Mesothelial cell of epicardium (in vitro differentiated cells): ENCODE data around the gene SLC22A14. TPM values are rescaled to one million over a fixed set of nuclear protein-coding genes. Genes with fewer than 3 reads are reported as not detected.

ENCODE experiments used
- DNase-seq, 2 experiments: peaks; one replicate each; pipeline ENCODE4 v3.0.0; 2021; ENCODE audit warnings: low spot score in 2 of 2; ENCODE audit not compliant: unreplicated experiment in 2 of 2
- H3K27ac Mint-ChIP-seq: 2 replicates; pipeline ENCODE4 v1.8.0; 2021; ENCODE audit warnings: mixed read lengths
- H3K27me3 Mint-ChIP-seq: 2 replicates; pipeline ENCODE4 v1.8.0; 2021; ENCODE audit warnings: low read depth, mixed read lengths
- H3K36me3 Mint-ChIP-seq: 2 replicates; pipeline ENCODE4 v1.8.0; 2021; ENCODE audit warnings: mixed read lengths
- H3K4me1 Mint-ChIP-seq: 2 replicates; pipeline ENCODE4 v1.8.0; 2021; ENCODE audit warnings: mixed read lengths
- H3K4me3 Mint-ChIP-seq: 2 replicates; pipeline ENCODE4 v1.8.0; 2021; ENCODE audit warnings: mild to moderate bottlenecking, moderate library complexity, mixed read lengths
- H3K9me3 Mint-ChIP-seq: 2 replicates; pipeline ENCODE4 v1.8.0; 2021; ENCODE audit warnings: mixed read lengths
- CTCF ChIP-seq: fragments of 200-600 bp; sonication (generic); IDR thresholded peaks from one replicate; pipeline ENCODE4 v1.5.0; 2021; ENCODE audit warnings: antibody characterized with exemption; ENCODE audit not compliant: unreplicated experiment
- total RNA-seq: library from RNA; stranded (reverse); gene quantifications from 3 replicates; pipeline ENCODE4 v1.2.1, GENCODE V29; 2021

The SLC22A14 gene
- total RNA-seq, 1 donor from 2014 or later: 0.22 TPM

- Mint-ChIP-seq H3K4me3 (no peak overlapping the region), H3K27ac (no peak overlapping the region), H3K27me3 (peaks cover 15% of the 10 kb centered on the region), H3K36me3 (no peaks in the 10 kb centered on the region), H3K4me1 (no peaks in the 10 kb centered on the region), H3K9me3 (peaks cover 9% of the 10 kb centered on the region)
- no peak for DNase-seq
- no peak for TF ChIP-seq CTCF
Observed at GRCh38 chr3:38331257-38332022, 49.3 kb downstream of the SLC22A14 start.

GRCh38 chr3:38332201-38332600 lies 50.1 kb downstream of the SLC22A14 start:
- Mint-ChIP-seq H3K36me3 (no peaks in the 10 kb centered on the region), H3K4me1 (no peaks in the 10 kb centered on the region), H3K27ac (no peak overlapping the region), H3K4me3 (no peak overlapping the region), H3K27me3 (peaks cover 15% of the 10 kb centered on the region), H3K9me3 (peaks cover 6% of the 10 kb centered on the region)
- no peak for TF ChIP-seq CTCF
- DNase-seq: no peak

GRCh38 chr3:38334142-38335055 lies 52.3 kb downstream of the SLC22A14 start:
- TF ChIP-seq CTCF: no peak
- H3K27ac Mint-ChIP-seq: no peak overlapping the region
- H3K36me3 Mint-ChIP-seq: no peaks in the 10 kb centered on the region
- H3K9me3 Mint-ChIP-seq: no peaks in the 10 kb centered on the region
- H3K4me3 Mint-ChIP-seq: no peak overlapping the region
- peaks cover 22% of the 10 kb centered on the region for H3K27me3 Mint-ChIP-seq
- no peak for DNase-seq
- no peaks in the 10 kb centered on the region for H3K4me1 Mint-ChIP-seq

GRCh38 chr3:38335263-38335662 lies 53.2 kb downstream of the SLC22A14 start:
- no peak overlapping the region for H3K4me3 Mint-ChIP-seq
- H3K4me1 Mint-ChIP-seq: no peaks in the 10 kb centered on the region
- TF ChIP-seq CTCF: no peak
- no peak for DNase-seq
- no peaks in the 10 kb centered on the region for H3K9me3 Mint-ChIP-seq
- H3K36me3 Mint-ChIP-seq: no peaks in the 10 kb centered on the region
- no peak overlapping the region for H3K27ac Mint-ChIP-seq
- H3K27me3 Mint-ChIP-seq: peaks cover 22% of the 10 kb centered on the region

- no peak overlapping the region for H3K4me3 Mint-ChIP-seq
- H3K36me3 Mint-ChIP-seq: no peaks in the 10 kb centered on the region
- no peak for DNase-seq
- H3K4me1 Mint-ChIP-seq: no peaks in the 10 kb centered on the region
- TF ChIP-seq CTCF: no peak
- peaks cover 22% of the 10 kb centered on the region for H3K27me3 Mint-ChIP-seq
- H3K9me3 Mint-ChIP-seq: no peaks in the 10 kb centered on the region
- H3K27ac Mint-ChIP-seq: no peak overlapping the region
Observed at GRCh38 chr3:38337703-38338102, 55.6 kb downstream of the SLC22A14 start.
